ENCODE measurements around the gene LENEP. TPM values are rescaled to one million over a fixed set of nuclear protein-coding genes. Genes with fewer than 3 reads are reported as not detected.

Gene LENEP
- total RNA-seq, 2 experiments from 2014 or later, result 0.91 to 1.2 TPM

- H3K27ac Mint-ChIP-seq, result no peak overlapping the region
- DNase-seq, result no peak
Observed at GRCh38 chr1:155014709-155015508, 21.5 kb downstream of the LENEP start.

DNA sequence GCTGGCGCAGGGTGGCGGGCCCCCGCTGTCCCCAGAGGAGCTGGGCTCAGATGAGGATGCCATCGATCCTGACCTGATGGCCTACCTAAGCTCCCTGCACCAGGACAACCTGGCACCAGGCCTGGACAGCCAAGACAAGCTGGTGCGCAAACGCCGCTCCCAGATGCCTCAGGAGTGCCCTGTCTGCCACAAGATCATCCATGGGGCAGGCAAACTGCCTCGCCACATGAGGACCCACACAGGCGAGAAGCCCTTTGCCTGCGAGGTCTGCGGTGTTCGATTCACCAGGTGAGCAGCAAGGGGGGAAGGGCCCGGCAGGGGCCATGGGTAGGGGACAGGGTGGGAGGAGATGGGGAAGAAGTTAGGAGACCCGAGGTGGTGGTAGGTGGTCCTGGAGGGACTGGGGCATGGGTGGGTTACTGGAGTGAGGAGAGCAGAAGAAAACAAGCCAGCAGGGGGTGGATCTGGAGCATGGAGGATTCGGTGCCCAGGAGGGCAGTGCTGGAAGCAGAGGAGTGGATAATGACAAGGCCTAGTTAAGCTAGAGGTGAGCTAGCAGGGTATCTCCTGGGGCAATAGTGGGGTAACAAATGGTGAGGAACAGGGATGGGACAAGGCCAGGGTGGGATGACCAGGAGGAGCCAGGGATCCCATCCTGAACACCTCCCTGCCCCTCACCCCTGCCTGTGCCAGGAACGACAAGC lies 22.3 kb downstream of the LENEP start:
- no peak overlapping the region for H3K27ac Mint-ChIP-seq
- ATAC-seq (no peak), DNase-seq (no peak)
- peaks cover 11% of the 10 kb centered on the region for H3K36me3 Mint-ChIP-seq
- H3K9me3 Mint-ChIP-seq (ENCODE audit: low read depth), result no peaks in the 10 kb centered on the region
- no peak overlapping the region for H3K4me3 Mint-ChIP-seq
- CTCF ChIA-PET, result interaction anchor here (1.1 to 18.7 kb wide), 14 partner anchors 7 to 400 kb away, joined by 3 to 328 read pairs (median 12); partner anchors contain the start of genes ADAM15, CKS1B, EFNA4 and FLAD1
- no peaks in the 10 kb centered on the region for H3K27me3 Mint-ChIP-seq
- H3K4me1 Mint-ChIP-seq, result peaks cover 54% of the 10 kb centered on the region

More at GRCh38 chr1:155014709-155015508, 21.5 kb downstream of the LENEP start:
- no peak overlapping the region for H3K4me3 Mint-ChIP-seq
- ATAC-seq, result no peak
- no peaks in the 10 kb centered on the region for H3K9me3 Mint-ChIP-seq (ENCODE audit: low read depth)
- CTCF ChIA-PET, result interaction anchor here (1.3 to 18.7 kb wide), 10 partner anchors 7 to 224 kb away, joined by 3 to 328 read pairs (median 18); partner anchors contain the start of genes ADAM15, CKS1B, EFNA4 and FLAD1
- no peaks in the 10 kb centered on the region for H3K27me3 Mint-ChIP-seq
- H3K4me1 Mint-ChIP-seq, result peaks cover 61% of the 10 kb centered on the region
- H3K36me3 Mint-ChIP-seq, result peaks cover 11% of the 10 kb centered on the region

DNA sequence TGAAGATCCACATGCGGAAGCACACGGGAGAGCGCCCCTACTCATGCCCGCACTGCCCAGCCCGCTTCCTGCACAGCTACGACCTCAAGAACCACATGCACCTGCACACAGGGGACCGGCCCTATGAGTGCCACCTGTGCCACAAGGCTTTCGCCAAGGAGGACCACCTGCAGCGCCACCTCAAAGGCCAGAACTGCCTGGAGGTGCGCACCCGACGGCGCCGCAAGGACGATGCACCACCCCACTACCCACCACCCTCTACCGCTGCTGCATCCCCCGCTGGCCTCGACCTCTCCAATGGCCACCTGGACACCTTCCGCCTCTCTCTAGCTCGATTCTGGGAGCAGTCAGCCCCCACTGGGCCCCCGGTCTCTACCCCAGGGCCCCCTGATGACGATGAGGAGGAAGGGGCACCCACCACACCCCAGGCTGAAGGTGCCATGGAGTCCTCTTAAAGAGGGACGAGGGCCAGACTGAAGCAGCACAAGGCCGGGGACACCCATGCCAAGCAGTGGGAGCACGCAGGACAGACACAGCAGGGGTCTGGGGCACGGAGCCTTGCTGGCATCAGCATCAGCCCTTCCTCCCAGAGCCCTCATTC lies 22.9 kb downstream of the LENEP start:
- peaks cover 8% of the 10 kb centered on the region for H3K36me3 Mint-ChIP-seq
- no peak for DNase-seq
- H3K27me3 Mint-ChIP-seq, result no peaks in the 10 kb centered on the region
- no peak for ATAC-seq
- no peak overlapping the region for H3K27ac Mint-ChIP-seq
- no peaks in the 10 kb centered on the region for H3K9me3 Mint-ChIP-seq (ENCODE audit: low read depth)
- H3K4me3 Mint-ChIP-seq, result no peak overlapping the region
- H3K4me1 Mint-ChIP-seq, result peaks cover 47% of the 10 kb centered on the region
- CTCF ChIA-PET, result interaction anchor here (0.6 to 18.7 kb wide), 20 partner anchors 8 to 400 kb away, joined by 3 to 328 read pairs (median 10); partner anchors contain the start of genes ADAM15, CKS1B, DCST1 and DCST2

GRCh38 chr1:155017041-155017945 lies 23.9 kb downstream of the LENEP start:
- Mint-ChIP-seq H3K9me3 (ENCODE audit: low read depth) (no peaks in the 10 kb centered on the region), H3K27ac (peak overlapping the region; percentile 44), H3K36me3 (peaks cover 8% of the 10 kb centered on the region), H3K27me3 (no peaks in the 10 kb centered on the region), H3K4me3 (peak overlapping the region; percentile 47), H3K4me1 (peaks cover 42% of the 10 kb centered on the region)
- ATAC-seq, result peak; percentile 99
- CTCF ChIA-PET, result interaction anchor here (0.6 to 18.7 kb wide), 37 partner anchors 9 to 458 kb away, joined by 3 to 328 read pairs (median 6); partner anchors contain the start of genes ADAM15, CKS1B, DCST1 and DCST2
- peak; percentile 89 for DNase-seq

DNA sequence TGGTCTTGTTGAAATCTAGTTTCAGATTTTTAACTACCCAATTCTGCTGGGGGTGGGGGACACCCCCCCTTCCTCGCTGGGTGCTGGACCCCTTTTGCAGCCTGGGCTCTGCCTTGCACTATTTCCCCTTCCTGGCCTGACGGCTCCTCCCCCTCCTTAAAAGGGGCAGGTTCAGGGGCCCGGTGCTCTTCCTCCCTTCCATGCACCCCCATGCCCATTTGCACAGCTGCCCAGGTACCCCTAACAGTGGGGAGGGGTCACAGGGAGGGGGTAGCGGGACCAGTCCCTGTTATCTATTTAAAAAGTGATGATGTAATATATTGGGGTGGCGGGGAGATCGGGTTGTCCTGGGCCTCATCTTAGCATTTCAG lies 24.5 kb downstream of the LENEP start:
- peaks cover 8% of the 10 kb centered on the region for H3K36me3 Mint-ChIP-seq

DNA sequence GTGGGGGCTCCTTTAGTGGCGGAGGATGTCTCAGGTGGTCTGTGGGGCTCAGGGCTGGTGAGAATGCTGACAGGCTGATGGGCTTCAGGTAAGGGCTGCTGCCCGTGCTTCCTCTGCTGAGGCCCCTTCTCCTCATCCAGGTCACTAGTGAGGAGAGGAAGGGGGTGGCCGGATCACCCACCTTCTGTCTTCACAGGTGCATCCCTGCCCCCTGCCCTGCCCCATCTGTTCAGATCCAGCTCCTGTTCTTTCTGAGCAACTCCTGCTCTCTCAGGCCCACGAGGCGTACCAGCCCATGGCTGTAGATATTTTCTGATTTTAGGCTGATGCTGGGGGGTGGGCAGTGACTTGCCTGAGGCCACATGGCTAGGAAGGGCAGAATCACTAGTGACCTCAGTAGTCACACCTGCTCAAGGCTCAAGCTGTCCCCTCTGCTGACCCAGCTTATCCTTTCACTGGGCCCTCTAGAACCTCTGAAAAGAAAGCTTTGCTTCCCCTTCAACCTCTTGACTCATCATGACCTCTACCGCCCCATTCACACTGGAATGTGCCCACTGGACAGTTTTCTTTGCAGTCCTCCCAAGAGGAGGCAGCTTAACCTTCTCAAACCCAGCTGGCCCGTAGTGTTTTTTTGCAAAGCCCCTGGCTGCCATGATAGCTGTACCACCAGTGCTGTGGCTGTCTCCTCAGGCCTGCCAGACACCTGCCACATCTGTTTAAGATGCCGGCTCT lies 25.4 kb downstream of the LENEP start:
- Mint-ChIP-seq H3K9me3 (ENCODE audit: low read depth) (no peaks in the 10 kb centered on the region), H3K4me3 (no peak overlapping the region), H3K36me3 (peaks cover 8% of the 10 kb centered on the region), H3K27me3 (no peaks in the 10 kb centered on the region), H3K4me1 (peaks cover 29% of the 10 kb centered on the region), H3K27ac (no peak overlapping the region)
- no peak for ATAC-seq
- CTCF ChIA-PET, result interaction anchor here (1.0 to 18.7 kb wide), 13 partner anchors 10 to 111 kb away, joined by 3 to 328 read pairs (median 13); partner anchors contain the start of genes ADAM15, CKS1B, DCST1 and DCST2
- no peak for DNase-seq

More for the DNA sequence above, 24.5 kb downstream of the LENEP start:
- ATAC-seq, result peak; percentile 11
- Mint-ChIP-seq H3K4me3 (peak overlapping the region; percentile 47), H3K9me3 (ENCODE audit: low read depth) (no peaks in the 10 kb centered on the region), H3K27ac (peak overlapping the region; percentile 44), H3K4me1 (peaks cover 38% of the 10 kb centered on the region), H3K27me3 (no peaks in the 10 kb centered on the region)
- no peak for DNase-seq
- CTCF ChIA-PET, result interaction anchor here (0.6 to 18.7 kb wide), 35 partner anchors 8 to 458 kb away, joined by 3 to 328 read pairs (median 6); partner anchors contain the start of genes ADAM15, CKS1B, DCST1 and DCST2

DNA sequence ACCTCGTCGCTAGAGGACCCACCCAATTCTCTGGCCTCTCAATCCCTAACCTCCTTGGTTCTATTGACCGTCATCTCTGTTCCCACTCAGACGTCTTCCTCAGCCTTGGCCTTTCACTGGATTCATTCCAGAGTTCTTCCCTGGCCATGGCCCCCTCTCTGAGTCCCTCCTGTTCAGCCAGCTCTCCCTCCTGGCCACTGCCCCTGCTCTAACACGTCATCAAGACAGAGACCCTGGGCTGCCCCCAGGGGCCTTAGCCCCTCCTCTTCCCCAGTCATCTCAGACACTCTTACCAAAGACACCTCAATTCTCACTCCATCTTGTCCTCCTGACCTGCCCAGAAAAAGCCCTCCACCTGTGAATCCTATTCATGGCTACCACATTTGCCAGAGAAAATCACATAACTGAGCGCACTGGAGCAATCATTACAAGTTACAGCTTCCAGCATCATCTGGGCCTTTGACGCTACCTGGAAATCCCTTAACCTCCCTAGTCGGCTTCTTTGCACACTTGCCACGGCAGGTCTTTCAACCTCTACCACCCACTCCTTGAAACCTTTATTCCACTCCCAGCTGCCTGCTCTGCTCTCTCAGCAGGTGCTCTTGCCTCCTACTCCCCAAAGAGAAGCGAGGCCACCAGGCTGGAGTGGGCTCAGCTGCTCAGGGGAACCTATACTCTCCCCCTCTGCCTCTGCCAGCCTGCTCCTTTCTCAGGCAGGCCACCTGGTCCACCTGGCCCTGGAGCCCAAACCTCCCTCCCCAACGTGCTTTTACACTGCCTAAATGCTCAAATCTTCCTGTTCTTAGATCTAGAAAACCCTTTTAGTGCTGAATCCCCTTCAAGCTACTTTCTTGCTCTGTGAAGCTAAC lies 26.2 kb downstream of the LENEP start:
- ATAC-seq (no peak), DNase-seq (no peak)
- peaks cover 6% of the 10 kb centered on the region for H3K36me3 Mint-ChIP-seq
- CTCF ChIA-PET, result interaction anchor here (1.0 to 18.7 kb wide), 12 partner anchors 11 to 112 kb away, joined by 3 to 328 read pairs (median 12); partner anchors contain the start of genes ADAM15, DCST1, DCST2 and EFNA4
- H3K4me3 Mint-ChIP-seq, result no peak overlapping the region
- H3K9me3 Mint-ChIP-seq (ENCODE audit: low read depth), result no peaks in the 10 kb centered on the region
- H3K27ac Mint-ChIP-seq, result no peak overlapping the region
- no peaks in the 10 kb centered on the region for H3K27me3 Mint-ChIP-seq
- peaks cover 24% of the 10 kb centered on the region for H3K4me1 Mint-ChIP-seq

GRCh38 chr1:155022136-155022926 lies 28.9 kb downstream of the LENEP start:
- no peak overlapping the region for H3K4me3 Mint-ChIP-seq
- H3K4me1 Mint-ChIP-seq, result peaks cover 9% of the 10 kb centered on the region
- ATAC-seq (no peak), DNase-seq (no peak)
- CTCF ChIA-PET, result interaction anchor here (1.3 to 18.7 kb wide), 6 partner anchors 14 to 63 kb away, joined by 3 to 328 read pairs (median 10); partner anchors contain the start of genes ADAM15 and EFNA4
- no peaks in the 10 kb centered on the region for H3K9me3 Mint-ChIP-seq (ENCODE audit: low read depth)
- H3K27ac Mint-ChIP-seq, result no peak overlapping the region
- no peaks in the 10 kb centered on the region for H3K27me3 Mint-ChIP-seq
- H3K36me3 Mint-ChIP-seq, result no peaks in the 10 kb centered on the region

DNA sequence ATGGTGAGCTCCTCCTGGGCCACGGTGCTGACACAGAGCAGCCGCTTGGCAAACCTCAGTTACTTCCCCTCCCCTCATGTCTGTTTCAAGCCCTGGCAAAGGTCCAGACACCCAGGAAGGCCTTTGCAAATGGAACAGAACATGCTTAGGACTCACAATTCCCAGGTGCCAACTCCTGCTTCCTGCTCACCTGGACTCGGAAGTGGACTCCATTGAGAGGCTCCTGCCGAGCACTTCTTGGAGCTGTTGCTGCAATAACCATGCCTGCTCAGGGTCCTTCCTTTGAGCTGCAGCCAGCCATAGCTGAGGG lies 29.5 kb downstream of the LENEP start:
- H3K4me3 Mint-ChIP-seq, result no peak overlapping the region
- peaks cover 4% of the 10 kb centered on the region for H3K4me1 Mint-ChIP-seq
- H3K27me3 Mint-ChIP-seq, result no peaks in the 10 kb centered on the region
- DNase-seq, result no peak
- H3K27ac Mint-ChIP-seq, result no peak overlapping the region
- CTCF ChIA-PET, result interaction anchor here (1.3 to 18.7 kb wide), 5 partner anchors 15 to 58 kb away, joined by 3 to 328 read pairs (median 8); partner anchors contain the start of genes ADAM15 and EFNA4
- H3K36me3 Mint-ChIP-seq, result no peaks in the 10 kb centered on the region
- no peaks in the 10 kb centered on the region for H3K9me3 Mint-ChIP-seq (ENCODE audit: low read depth)
- ATAC-seq, result no peak

GRCh38 chr1:155023627-155024026 lies 30.2 kb downstream of the LENEP start:
- H3K4me3 Mint-ChIP-seq, result no peak overlapping the region
- H3K4me1 Mint-ChIP-seq, result peaks cover 2% of the 10 kb centered on the region
- no peak for ATAC-seq
- H3K27ac Mint-ChIP-seq, result no peak overlapping the region
- no peaks in the 10 kb centered on the region for H3K27me3 Mint-ChIP-seq
- no peaks in the 10 kb centered on the region for H3K36me3 Mint-ChIP-seq
- H3K9me3 Mint-ChIP-seq (ENCODE audit: low read depth), result no peaks in the 10 kb centered on the region
- CTCF ChIA-PET, result interaction anchor here (1.3 to 18.7 kb wide), 4 partner anchors 24 to 59 kb away, joined by 3 to 328 read pairs (median 6); partner anchors contain the start of genes ADAM15 and EFNA4
- DNase-seq, result no peak
